Prostate gland (tissue), 2 donors: ENCODE results near the gene CAMKMT. TPM values are rescaled to one million over a fixed set of nuclear protein-coding genes. Genes with fewer than 3 reads are reported as not detected.

Experiments used
- DNase-seq: peaks from one replicate; pipeline ENCODE4 v3.0.0-alpha.2; 2019; ENCODE audit warnings: low spot score
- H3K27ac ChIP-seq, 2 donors: fragments of 200-600 bp; sonication (generic); 2 replicates each; pipeline ENCODE4 v1.5.1; 2017 to 2019
- H3K27me3 ChIP-seq: fragments of 200-600 bp; sonication (generic); replicated peaks from 2 replicates; pipeline ENCODE4 v1.5.1; 2019; ENCODE audit not compliant: insufficient read depth
- H3K36me3 ChIP-seq, 2 donors: fragments of 200-600 bp; sonication (generic); 1 replicate in 1 of 2; 2 replicates in 1 of 2; pipeline versions ENCODE4 v1.5.1 to v1.8.1; 2017 to 2019
- H3K4me1 ChIP-seq: fragments of 200-600 bp; sonication (generic); replicated peaks from 2 replicates; pipeline ENCODE4 v1.5.1; 2019
- H3K4me3 ChIP-seq, 2 donors: fragments of 200-600 bp; sonication (generic); 2 replicates each; pipeline ENCODE4 v1.5.1; 2017 to 2019
- H3K9me3 ChIP-seq: fragments of 200-600 bp; sonication (generic); 2 replicates; pipeline ENCODE4 v1.5.1; 2017
- POLR2A ChIP-seq: fragments of 450-650 bp; IDR thresholded peaks from one replicate; pipeline ENCODE4 v1.6.1; 2016; ENCODE audit warnings: antibody characterized with exemption, mild to moderate bottlenecking
- POLR2AphosphoS5 ChIP-seq: sonication (generic); formaldehyde crosslinking; IDR thresholded peaks from one replicate; pipeline ENCODE4 v1.6.1; 2017; ENCODE audit warnings: antibody characterized with exemption
- WGBS: methylation state at CpG from one replicate; pipeline ENCODE4 v1.1.5; 2018; 5-methylcytosine and 5-hydroxymethylcytosine counted together
- intact Hi-C: fragments of 100-400 bp; cut with DNase I; formaldehyde crosslinking; loops from one replicate; pipeline ENCODE4 v1.14.2; 2022
- total RNA-seq, 2 donors: library from RNA; depleted of rRNA; stranded (reverse); fragments of >200 nt; gene quantifications; one replicate each; pipeline ENCODE4 v1.1.0, GENCODE V29; 2016
- TF ChIP-seq, protein P1 (sequence below), 4 experiments: fragments of 200-600 bp in 2 of 4; fragments of 450-650 bp in 2 of 4; sonication (generic) in 2 of 4; IDR thresholded peaks; 1 replicate in 3 of 4; 2 replicates in 1 of 4; pipeline ENCODE4 v1.5.1; 2016 to 2019; ENCODE audit warnings: antibody characterized with exemption in 4 of 4, mild to moderate bottlenecking in 2 of 4, moderate library complexity in 2 of 4

CAMKMT gene
- total RNA-seq, 2 donors from 2014 or later, result 5.4 to 7.6 TPM

DNA sequence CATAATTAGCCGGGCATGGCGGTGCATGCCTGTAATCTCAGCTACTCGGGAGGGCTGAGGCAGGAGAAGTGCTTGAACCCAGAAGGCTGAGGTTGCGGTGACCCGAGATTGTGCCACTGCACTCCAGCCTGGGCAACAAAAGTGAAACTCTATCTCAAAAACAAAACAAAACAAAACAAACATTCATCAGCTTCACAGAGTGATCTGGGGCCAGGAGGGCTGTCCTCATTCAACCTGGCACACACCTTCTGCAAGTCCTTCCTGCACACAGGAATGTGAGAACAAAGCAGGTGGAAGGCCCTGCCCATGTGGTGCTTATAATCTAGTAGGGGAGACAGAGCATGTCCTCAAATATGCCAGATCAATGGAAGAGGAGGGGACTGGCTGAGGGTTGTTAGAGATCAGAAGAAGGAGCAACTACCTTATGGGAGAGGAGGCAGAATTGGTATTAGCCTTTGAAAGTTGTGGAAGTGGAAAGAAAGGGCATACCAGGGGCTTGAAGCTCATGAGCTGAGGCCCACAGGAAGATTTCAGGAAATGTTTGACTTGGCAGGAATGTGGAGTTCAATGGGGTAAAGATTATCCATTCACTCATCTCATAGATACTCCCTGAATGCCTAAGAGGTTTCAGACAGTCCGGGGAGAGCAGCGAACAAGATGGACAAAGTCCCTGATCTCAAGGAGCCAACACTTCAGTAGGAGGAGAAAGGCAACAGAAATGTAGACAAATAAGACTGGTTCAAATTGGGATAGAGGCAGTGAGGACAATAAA lies 424.5 kb downstream of the CAMKMT start:
- Histone ChIP-seq H3K4me3 (no peak overlapping the region), H3K36me3 (no peaks in the 10 kb centered on the region), H3K27ac (no peak overlapping the region), H3K27me3 (no peaks in the 10 kb centered on the region), H3K4me1 (no peaks in the 10 kb centered on the region), H3K9me3 (no peaks in the 10 kb centered on the region)
- intact Hi-C loops, result no loop called here
- TF ChIP-seq, protein P1, sequence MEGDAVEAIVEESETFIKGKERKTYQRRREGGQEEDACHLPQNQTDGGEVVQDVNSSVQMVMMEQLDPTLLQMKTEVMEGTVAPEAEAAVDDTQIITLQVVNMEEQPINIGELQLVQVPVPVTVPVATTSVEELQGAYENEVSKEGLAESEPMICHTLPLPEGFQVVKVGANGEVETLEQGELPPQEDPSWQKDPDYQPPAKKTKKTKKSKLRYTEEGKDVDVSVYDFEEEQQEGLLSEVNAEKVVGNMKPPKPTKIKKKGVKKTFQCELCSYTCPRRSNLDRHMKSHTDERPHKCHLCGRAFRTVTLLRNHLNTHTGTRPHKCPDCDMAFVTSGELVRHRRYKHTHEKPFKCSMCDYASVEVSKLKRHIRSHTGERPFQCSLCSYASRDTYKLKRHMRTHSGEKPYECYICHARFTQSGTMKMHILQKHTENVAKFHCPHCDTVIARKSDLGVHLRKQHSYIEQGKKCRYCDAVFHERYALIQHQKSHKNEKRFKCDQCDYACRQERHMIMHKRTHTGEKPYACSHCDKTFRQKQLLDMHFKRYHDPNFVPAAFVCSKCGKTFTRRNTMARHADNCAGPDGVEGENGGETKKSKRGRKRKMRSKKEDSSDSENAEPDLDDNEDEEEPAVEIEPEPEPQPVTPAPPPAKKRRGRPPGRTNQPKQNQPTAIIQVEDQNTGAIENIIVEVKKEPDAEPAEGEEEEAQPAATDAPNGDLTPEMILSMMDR (IDR thresholded peaks at IDR 0.05), result no peak
- no peak for TF ChIP-seq POLR2AphosphoS5
- no peak for DNase-seq
- 87% methylated on average over 7 of the region's 7 CpGs for WGBS

DNA sequence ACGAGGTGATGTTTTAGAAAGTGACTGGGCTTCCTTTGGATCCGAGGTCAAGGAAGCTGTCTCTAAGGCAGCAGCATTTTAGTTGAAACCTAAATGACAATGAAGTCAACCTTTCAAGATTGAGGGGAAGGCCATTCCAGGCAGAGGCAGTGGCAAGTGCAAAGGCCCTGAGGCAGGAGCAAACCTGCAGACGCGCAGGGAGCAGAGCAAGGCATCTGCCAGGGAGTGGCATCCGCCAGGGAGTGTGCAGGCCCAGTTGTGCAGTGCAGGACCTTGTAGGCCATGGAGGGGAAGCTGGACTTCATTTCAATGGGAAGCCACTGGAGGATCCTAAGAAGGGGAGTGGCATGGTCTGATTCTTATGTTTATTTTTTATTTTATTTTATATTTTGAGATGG lies 425.1 kb downstream of the CAMKMT start:
- Histone ChIP-seq H3K27ac (no peak overlapping the region), H3K27me3 (no peaks in the 10 kb centered on the region), H3K36me3 (no peaks in the 10 kb centered on the region), H3K4me1 (no peaks in the 10 kb centered on the region), H3K4me3 (no peak overlapping the region), H3K9me3 (no peaks in the 10 kb centered on the region)
- intact Hi-C loops, result no loop called here
- TF ChIP-seq POLR2AphosphoS5 (no peak), POLR2A (no peak)
- TF ChIP-seq, protein P1 (IDR thresholded peaks at IDR 0.05), result no peak
- no peak for DNase-seq
- 97% methylated on average over 5 of the region's 5 CpGs for WGBS

DNA sequence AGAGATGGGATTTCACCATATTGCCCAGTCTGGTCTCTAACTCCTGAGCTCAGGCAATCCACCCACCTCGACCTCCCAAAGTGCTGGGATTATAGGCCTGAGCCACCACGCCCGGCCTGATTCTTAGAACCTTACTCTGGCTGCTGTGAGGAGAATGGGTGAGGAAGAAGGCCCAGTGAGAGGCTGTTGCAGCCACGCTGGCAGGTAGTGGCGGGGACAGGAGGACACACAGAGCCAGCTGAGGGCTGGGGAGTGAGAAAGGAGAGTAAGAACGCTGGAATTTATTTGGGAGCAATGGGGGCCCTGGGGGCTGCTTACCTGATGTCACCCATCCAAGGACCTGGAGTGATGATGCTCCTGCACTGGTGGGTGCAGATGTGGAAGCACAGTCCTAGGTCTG lies 425.9 kb downstream of the CAMKMT start:
- intact Hi-C loops, result no loop called here
- H3K4me3 ChIP-seq, result no peak overlapping the region
- H3K9me3 ChIP-seq, result no peaks in the 10 kb centered on the region
- no peaks in the 10 kb centered on the region for H3K27me3 ChIP-seq
- DNase-seq, result no peak
- WGBS, result 86% methylated on average over 6 of the region's 6 CpGs
- H3K4me1 ChIP-seq, result no peaks in the 10 kb centered on the region
- TF ChIP-seq, protein P1 (IDR thresholded peaks at IDR 0.05), result no peak
- no peak for TF ChIP-seq POLR2A
- no peak for TF ChIP-seq POLR2AphosphoS5
- H3K36me3 ChIP-seq, result no peaks in the 10 kb centered on the region
- H3K27ac ChIP-seq, result no peak overlapping the region

DNA sequence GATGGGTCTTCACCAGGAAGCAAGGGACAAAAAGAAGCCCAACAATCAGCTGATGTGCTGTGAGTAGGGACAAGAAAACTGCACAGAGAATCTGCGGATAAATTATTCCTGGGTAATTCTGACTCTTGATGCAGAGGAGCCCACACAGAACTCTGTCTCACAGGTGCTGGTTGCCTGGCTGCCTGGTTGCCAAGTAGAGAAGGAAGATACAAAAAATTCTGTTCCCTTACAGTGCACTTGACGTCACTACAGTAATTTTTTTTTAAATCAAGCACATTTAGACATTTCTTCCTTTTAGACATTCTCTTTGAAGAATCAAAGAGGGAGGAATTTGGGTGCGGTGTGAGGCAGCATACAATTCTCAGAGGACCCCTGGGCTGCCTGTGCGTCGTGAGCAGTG lies 427.7 kb downstream of the CAMKMT start:
- intact Hi-C loops, result no loop called here
- no peak overlapping the region for H3K27ac ChIP-seq
- no peaks in the 10 kb centered on the region for H3K9me3 ChIP-seq
- H3K4me3 ChIP-seq, result no peak overlapping the region
- TF ChIP-seq, protein P1 (IDR thresholded peaks at IDR 0.05), result no peak
- no peak for TF ChIP-seq POLR2AphosphoS5
- TF ChIP-seq POLR2A, result no peak
- WGBS, result 46% methylated on average over 5 of the region's 5 CpGs
- DNase-seq, result no peak
- no peaks in the 10 kb centered on the region for H3K27me3 ChIP-seq
- H3K36me3 ChIP-seq, result no peaks in the 10 kb centered on the region
- H3K4me1 ChIP-seq, result no peaks in the 10 kb centered on the region

DNA sequence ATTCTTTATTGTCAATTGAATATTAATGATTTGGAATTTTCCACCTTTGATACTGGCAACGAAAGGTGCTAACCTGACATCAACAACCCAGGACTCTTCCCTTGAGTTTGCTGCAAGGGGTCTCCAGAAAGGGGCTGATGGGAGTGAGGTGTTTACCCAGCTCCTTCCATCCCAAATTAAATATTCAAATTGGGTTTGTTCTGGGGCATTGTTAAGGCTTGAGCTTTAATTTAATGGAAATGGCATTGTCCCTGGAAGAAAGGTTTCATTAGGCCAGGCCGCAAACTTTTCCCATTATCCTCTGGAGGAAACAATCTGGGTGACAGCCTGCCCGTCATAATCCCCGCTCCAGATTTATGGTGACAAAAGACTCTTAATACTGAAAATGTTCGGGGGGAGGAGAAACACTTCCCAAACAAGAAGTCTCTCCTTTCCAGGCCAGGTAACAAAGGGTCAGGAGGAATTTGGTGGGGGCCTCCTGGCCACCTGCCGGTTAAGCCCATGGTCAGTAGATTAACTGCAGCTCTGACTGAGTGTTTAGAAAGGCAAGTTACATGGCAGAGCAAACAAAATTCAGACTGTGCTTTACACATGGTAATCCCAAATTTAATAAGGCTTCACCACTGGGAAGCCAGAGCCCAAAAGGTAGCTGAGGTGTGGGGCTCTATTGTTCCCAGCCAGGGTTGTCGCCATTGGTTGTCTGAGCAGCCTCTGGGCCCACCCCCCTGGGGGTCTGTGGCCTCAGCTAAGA lies 428.4 kb downstream of the CAMKMT start:
- H3K9me3 ChIP-seq, result no peaks in the 10 kb centered on the region
- H3K36me3 ChIP-seq, result no peaks in the 10 kb centered on the region
- no peaks in the 10 kb centered on the region for H3K27me3 ChIP-seq
- no peak for DNase-seq
- no peaks in the 10 kb centered on the region for H3K4me1 ChIP-seq
- H3K4me3 ChIP-seq, result no peak overlapping the region
- H3K27ac ChIP-seq, result no peak overlapping the region
- WGBS, result 58% methylated on average over 7 of the region's 7 CpGs
- intact Hi-C loops, result no loop called here
- TF ChIP-seq, protein P1 (IDR thresholded peaks at IDR 0.05), result no peak
- TF ChIP-seq POLR2A (no peak), POLR2AphosphoS5 (no peak)
